Measurements from ENCODE around the gene RELN. TPM values are rescaled to one million over a fixed set of nuclear protein-coding genes. Genes with fewer than 3 reads are reported as not detected.

The RELN gene
- total RNA-seq, 1 experiment from 2014 or later, result 4.3 TPM

- CTCF ChIA-PET, result no interaction called here
- intact Hi-C loops (cut with micrococcal nuclease; ENCODE audit: unreplicated experiment), result no loop called here
- no TSS peak for BruUV-seq (replicated peaks)
These were observed 286.5 kb downstream of the RELN start for GRCh38 chr7:103702982-103703381.

GRCh38 chr7:103702454-103702853 is 287.0 kb downstream of the RELN start:
- TF ChIP-seq, protein P1, sequence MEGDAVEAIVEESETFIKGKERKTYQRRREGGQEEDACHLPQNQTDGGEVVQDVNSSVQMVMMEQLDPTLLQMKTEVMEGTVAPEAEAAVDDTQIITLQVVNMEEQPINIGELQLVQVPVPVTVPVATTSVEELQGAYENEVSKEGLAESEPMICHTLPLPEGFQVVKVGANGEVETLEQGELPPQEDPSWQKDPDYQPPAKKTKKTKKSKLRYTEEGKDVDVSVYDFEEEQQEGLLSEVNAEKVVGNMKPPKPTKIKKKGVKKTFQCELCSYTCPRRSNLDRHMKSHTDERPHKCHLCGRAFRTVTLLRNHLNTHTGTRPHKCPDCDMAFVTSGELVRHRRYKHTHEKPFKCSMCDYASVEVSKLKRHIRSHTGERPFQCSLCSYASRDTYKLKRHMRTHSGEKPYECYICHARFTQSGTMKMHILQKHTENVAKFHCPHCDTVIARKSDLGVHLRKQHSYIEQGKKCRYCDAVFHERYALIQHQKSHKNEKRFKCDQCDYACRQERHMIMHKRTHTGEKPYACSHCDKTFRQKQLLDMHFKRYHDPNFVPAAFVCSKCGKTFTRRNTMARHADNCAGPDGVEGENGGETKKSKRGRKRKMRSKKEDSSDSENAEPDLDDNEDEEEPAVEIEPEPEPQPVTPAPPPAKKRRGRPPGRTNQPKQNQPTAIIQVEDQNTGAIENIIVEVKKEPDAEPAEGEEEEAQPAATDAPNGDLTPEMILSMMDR (IDR thresholded peaks at IDR 0.05; ENCODE audit: insufficient read depth in 1 of 2, low read depth in 1 of 2, low read length in 1 of 2, severe bottlenecking in 1 of 2, unreplicated experiment in 1 of 2), result no peak
- intact Hi-C loops (cut with micrococcal nuclease; ENCODE audit: unreplicated experiment), result no loop called here
- no peak overlapping the region for H3K4me3 ChIP-seq (ENCODE audit: low read depth, low read length)
- H3K36me3 ChIP-seq (ENCODE audit: control insufficient read depth, insufficient read depth, low read length), result no peaks in the 10 kb centered on the region
- no peak overlapping the region for H3K27ac Mint-ChIP-seq (ENCODE audit: unreplicated experiment)
- H3K27me3 Mint-ChIP-seq (ENCODE audit: insufficient read depth, unreplicated experiment), result no peaks in the 10 kb centered on the region
- no TSS peak for BruUV-seq (replicated peaks)
- ChIA-PET POLR2A (no interaction called here), CTCF (no interaction called here)
- no peaks in the 10 kb centered on the region for H3K4me1 ChIP-seq
- no peaks in the 10 kb centered on the region for H3K9me3 Mint-ChIP-seq (ENCODE audit: unreplicated experiment)
- H3K36me3 Mint-ChIP-seq (ENCODE audit: insufficient read depth, unreplicated experiment), result no peaks in the 10 kb centered on the region
- no peak overlapping the region for H3K4me3 Mint-ChIP-seq (ENCODE audit: unreplicated experiment)
- H3K9me3 ChIP-seq, result no peaks in the 10 kb centered on the region
- no peaks in the 10 kb centered on the region for H3K27me3 ChIP-seq (replicated peaks; ENCODE audit: control insufficient read depth, insufficient read depth, low read length)
- no peak for DNase-seq
- H3K4me1 Mint-ChIP-seq (ENCODE audit: low read depth, unreplicated experiment), result no peaks in the 10 kb centered on the region

More at GRCh38 chr7:103702982-103703381, 286.5 kb downstream of the RELN start:
- Histone ChIP-seq H3K4me1 (no peaks in the 10 kb centered on the region), H3K27me3 (replicated peaks; ENCODE audit: control insufficient read depth, insufficient read depth, low read length) (no peaks in the 10 kb centered on the region), H3K9me3 (no peaks in the 10 kb centered on the region), H3K4me3 (ENCODE audit: low read depth, low read length) (no peak overlapping the region), H3K36me3 (ENCODE audit: control insufficient read depth, insufficient read depth, low read length) (no peaks in the 10 kb centered on the region)
- Mint-ChIP-seq H3K4me3 (ENCODE audit: unreplicated experiment) (no peak overlapping the region), H3K27me3 (ENCODE audit: insufficient read depth, unreplicated experiment) (no peaks in the 10 kb centered on the region), H3K4me1 (ENCODE audit: low read depth, unreplicated experiment) (no peaks in the 10 kb centered on the region), H3K36me3 (ENCODE audit: insufficient read depth, unreplicated experiment) (no peaks in the 10 kb centered on the region), H3K9me3 (ENCODE audit: unreplicated experiment) (no peaks in the 10 kb centered on the region), H3K27ac (ENCODE audit: unreplicated experiment) (no peak overlapping the region)
- POLR2A ChIA-PET, result no interaction called here
- DNase-seq, result no peak
- TF ChIP-seq, protein P1 (IDR thresholded peaks at IDR 0.05; ENCODE audit: insufficient read depth in 1 of 2, low read depth in 1 of 2, low read length in 1 of 2, severe bottlenecking in 1 of 2, unreplicated experiment in 1 of 2), result no peak

- DNase-seq, result no peak
- Mint-ChIP-seq H3K4me3 (ENCODE audit: unreplicated experiment) (no peak overlapping the region), H3K27ac (ENCODE audit: unreplicated experiment) (no peak overlapping the region), H3K27me3 (ENCODE audit: insufficient read depth, unreplicated experiment) (no peaks in the 10 kb centered on the region), H3K4me1 (ENCODE audit: low read depth, unreplicated experiment) (no peaks in the 10 kb centered on the region), H3K9me3 (ENCODE audit: unreplicated experiment) (no peaks in the 10 kb centered on the region), H3K36me3 (ENCODE audit: insufficient read depth, unreplicated experiment) (no peaks in the 10 kb centered on the region)
- Histone ChIP-seq H3K36me3 (ENCODE audit: control insufficient read depth, insufficient read depth, low read length) (no peaks in the 10 kb centered on the region), H3K4me3 (ENCODE audit: low read depth, low read length) (no peak overlapping the region), H3K27me3 (replicated peaks; ENCODE audit: control insufficient read depth, insufficient read depth, low read length) (no peaks in the 10 kb centered on the region), H3K9me3 (no peaks in the 10 kb centered on the region), H3K4me1 (no peaks in the 10 kb centered on the region)
- ChIA-PET CTCF (no interaction called here), POLR2A (no interaction called here)
- intact Hi-C loops (cut with micrococcal nuclease; ENCODE audit: unreplicated experiment), result no loop called here
- TF ChIP-seq, protein P1 (IDR thresholded peaks at IDR 0.05; ENCODE audit: insufficient read depth in 1 of 2, low read depth in 1 of 2, low read length in 1 of 2, severe bottlenecking in 1 of 2, unreplicated experiment in 1 of 2), result no peak
- no TSS peak for BruUV-seq (replicated peaks)
These were observed 290.4 kb downstream of the RELN start for GRCh38 chr7:103699032-103699431.
